ENCODE results near the gene ZNF507.

Gene ZNF507

GRCh38 chr19:32309711-32310390 lies 35.6 kb upstream of the ZNF507 start:
- no peak for TF ChIP-seq CTCF (IDR thresholded peaks at IDR 0.05; ENCODE audit: extremely low read depth, missing control alignments)
- DNase-seq (ENCODE audit: low spot score) = no peak

- DNase-seq (ENCODE audit: low spot score) = no peak
- no peak for TF ChIP-seq CTCF (IDR thresholded peaks at IDR 0.05; ENCODE audit: extremely low read depth, missing control alignments)
Measured at GRCh38 chr19:32311371-32311770, 34.0 kb upstream of the ZNF507 start.

GRCh38 chr19:32313569-32314265 lies 31.7 kb upstream of the ZNF507 start:
- no peak for TF ChIP-seq CTCF (IDR thresholded peaks at IDR 0.05; ENCODE audit: extremely low read depth, missing control alignments)
- DNase-seq (ENCODE audit: low spot score) = no peak

- no peak for TF ChIP-seq CTCF (IDR thresholded peaks at IDR 0.05; ENCODE audit: extremely low read depth, missing control alignments)
- DNase-seq (ENCODE audit: low spot score) = no peak
Measured at GRCh38 chr19:32316034-32316433, 29.4 kb upstream of the ZNF507 start.

- TF ChIP-seq CTCF (IDR thresholded peaks at IDR 0.05; ENCODE audit: extremely low read depth, missing control alignments) = no peak
- no peak for DNase-seq (ENCODE audit: low spot score)
Measured at GRCh38 chr19:32317086-32317485, 28.3 kb upstream of the ZNF507 start.

- no peak for DNase-seq (ENCODE audit: low spot score)
- TF ChIP-seq CTCF (IDR thresholded peaks at IDR 0.05; ENCODE audit: extremely low read depth, missing control alignments) = peak; percentile 4
Measured at GRCh38 chr19:32318884-32319520, 26.4 kb upstream of the ZNF507 start.

- TF ChIP-seq CTCF (IDR thresholded peaks at IDR 0.05; ENCODE audit: extremely low read depth, missing control alignments) = no peak
Measured at GRCh38 chr19:32322541-32322940, 22.9 kb upstream of the ZNF507 start.

More at GRCh38 chr19:32322541-32322940, 22.9 kb upstream of the ZNF507 start:
- DNase-seq (ENCODE audit: low spot score) = no peak

Data from GM20000 (cell line).